Fibroblast of upper back skin (primary cell): Measurements from ENCODE around the gene CACNA1A.
"Not testable (repeated sequence)": the region's sequence is repeated elsewhere in the genome, so short reads cannot be mapped to it uniquely, and the experiment has no call there.

Source experiments
- DNase-seq: peaks from one replicate; pipeline ENCODE4 v3.0.0-alpha.2; 2013

CACNA1A gene

DNA sequence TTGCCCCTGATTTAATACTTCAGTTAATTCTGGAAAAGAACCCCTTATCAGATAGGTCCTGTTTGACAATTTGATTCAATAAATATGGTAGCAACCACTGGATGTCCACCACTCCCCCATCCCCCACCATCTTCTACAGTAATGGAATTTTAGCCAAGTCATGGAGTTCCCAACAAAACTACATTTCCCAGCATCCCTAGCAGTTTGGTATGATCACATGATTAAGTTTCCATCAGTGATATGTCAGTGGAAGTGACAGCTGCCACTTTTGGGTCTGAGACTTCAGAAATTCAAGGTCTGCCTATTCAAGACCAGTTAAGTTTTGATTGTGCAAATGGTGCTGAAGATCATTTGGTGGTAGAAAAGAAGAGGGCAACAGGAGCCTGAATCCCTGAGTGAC is 85.5 kb downstream of the CACNA1A start:
- DNase-seq: no peak

DNA sequence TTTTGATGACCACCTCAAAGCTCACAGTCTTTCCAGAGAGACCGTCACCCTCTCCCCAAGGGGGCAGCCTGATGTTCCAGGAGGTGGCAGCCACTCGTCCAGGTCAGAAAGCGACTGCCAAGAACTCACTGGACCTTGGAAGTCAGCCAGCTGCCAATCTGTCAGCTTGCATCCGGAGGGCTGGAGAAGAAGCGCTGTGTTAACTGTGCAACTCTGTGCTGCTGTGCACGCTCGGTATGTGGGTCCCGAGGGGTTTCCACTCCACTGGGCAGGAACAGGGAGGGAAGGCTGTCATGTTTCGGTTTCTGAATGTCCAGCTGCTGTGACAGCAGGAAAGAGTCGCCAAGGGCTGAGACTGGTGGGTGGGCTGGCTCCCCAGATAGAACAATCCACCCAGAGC is 89.2 kb downstream of the CACNA1A start:
- no peak for DNase-seq

DNA sequence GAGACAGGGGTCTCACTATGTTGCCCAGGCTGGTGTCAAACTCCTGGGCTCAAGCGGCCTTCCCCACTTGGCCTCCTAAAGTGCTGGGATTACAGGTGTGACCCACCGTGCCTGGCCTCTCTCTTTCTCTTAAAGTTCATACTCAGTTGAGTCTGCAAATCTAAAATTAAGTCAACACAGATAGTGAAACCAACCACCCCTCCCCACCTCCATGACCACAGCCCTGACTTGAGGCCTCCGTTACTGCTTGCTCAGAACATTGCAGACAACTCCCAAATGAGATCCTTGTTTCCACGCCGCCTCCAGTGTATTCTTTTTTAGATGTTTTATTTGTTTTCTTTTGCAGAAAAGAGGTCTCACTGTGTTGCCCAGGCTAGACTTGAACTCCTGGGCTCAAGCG is 94.4 kb downstream of the CACNA1A start:
- no peak for DNase-seq

DNA sequence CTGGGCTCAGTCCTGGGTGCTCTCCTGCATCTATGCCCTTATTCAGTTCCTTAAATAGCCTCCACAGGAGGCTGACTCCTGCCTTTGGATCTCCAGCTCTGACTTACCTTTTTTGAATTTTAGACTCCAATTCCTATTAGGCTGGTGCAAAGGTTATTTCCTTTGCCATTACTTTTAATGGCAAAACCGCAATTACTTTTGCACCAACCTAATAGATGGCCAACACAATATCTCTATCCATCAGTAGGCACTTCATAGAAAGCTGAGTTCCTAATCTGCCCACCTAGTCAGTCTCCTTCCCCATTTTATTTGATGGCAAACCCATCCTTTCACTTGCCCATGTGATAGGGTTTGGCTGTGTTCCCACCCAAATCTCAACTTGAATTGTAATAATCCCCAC is 95.3 kb downstream of the CACNA1A start:
- DNase-seq: no peak

DNA sequence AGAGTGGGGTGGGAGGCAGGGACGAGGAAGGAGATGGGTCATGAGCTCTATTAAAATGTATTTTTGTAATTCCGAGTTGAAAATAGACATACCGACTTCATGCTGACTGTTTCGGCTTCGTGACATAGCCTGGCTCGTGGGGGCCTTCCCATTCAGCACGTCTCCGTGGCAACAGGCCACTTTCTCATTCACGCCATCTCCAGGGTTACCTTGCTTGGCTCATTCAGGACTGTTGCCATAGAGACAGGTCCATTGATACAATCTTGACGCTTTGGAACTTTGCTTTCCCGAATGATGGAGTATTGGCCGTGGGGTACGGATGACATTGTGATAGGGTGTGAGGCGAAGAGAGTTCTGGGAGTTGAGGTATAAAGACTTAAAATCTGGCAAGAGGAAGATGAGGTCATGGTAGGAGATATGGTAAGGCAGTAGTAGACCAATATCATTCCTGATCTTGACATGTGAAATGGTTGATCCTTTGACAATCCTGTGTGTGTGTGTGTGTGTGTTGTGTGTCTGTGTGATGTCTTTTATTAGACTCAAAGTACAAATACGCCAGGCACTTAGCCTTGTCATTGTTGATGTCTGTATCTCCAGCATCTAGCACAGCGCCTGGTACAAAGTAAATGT is 97.3 kb downstream of the CACNA1A start:
- DNase-seq: no peak

DNA sequence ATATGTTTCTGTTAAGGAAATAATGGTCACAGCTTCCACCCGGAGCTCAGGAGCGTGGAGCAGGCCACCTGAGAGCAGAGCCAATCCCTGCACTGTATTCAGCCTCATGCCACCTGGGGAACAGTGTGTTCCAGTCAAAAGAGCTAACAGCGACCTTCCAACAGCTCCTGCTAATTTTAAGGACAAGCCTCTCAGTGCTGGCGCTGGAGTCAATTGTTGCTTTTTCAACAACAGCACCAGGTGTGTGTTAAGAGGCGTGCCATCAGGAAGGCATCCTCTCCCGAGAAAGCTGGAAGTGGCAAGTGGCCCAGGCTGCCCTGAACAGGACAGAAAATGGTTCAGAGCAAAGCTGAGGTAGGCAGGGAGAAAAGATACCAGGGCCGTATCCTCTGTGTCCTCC is 102.0 kb downstream of the CACNA1A start:
- DNase-seq: no peak

DNA sequence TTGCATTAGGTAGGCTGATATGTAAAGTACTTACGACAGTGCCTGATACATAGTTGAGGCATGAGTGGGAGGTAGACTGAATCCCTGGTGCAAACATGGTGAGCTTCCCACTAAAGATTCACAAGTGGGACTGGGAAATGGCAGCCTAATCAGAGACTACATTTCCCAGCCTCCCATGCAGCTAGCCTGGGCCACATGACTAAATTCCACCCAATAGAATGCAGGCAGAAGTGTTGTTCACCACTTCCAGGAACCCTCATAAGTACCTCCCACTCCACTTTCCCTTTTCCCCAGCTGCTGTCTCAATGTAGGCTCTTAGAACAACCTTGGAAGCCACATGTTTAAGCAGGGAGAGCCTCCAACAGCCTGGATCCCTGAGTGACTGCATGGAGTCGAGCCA is 104.9 kb downstream of the CACNA1A start:
- DNase-seq: no peak

DNA sequence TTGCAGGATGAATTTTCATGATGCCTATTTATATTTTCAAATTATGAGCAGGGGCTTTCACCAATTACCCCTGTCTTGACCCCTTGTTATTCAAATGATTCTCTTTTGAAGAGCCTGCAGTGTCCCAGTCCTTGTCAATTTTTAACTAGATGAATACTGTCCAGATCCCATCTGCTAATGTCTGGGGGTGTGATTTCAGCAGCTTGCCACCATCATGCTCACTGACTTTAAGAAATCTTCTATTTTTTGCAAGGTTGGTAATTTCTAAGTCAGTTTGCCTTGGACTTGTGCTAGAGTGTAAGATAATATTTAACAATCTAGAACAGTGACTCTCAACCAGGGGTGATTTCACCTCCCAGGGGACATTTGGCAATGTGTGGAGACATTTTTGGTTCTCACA is 106.0 kb downstream of the CACNA1A start:
- DNase-seq: no peak

DNA sequence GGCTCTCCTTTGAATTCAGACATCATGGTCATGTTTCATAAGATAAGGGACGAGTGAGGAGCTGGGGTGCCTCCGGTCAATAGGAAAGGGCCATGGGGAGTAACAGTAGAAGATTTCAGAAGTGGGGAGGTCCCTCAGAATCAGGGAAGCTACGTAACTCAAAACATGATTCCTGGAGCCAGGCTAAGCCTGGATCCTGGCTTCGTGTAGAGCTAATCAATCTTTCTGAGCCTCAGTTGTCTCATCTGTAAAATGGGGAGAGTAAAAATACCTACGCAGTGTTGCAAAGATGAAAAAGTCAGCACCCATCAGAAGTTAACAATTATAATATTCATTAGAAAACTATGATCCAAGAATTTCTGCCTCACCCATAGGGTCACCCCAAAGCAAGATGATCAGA is 106.5 kb downstream of the CACNA1A start:
- DNase-seq: no peak

DNA sequence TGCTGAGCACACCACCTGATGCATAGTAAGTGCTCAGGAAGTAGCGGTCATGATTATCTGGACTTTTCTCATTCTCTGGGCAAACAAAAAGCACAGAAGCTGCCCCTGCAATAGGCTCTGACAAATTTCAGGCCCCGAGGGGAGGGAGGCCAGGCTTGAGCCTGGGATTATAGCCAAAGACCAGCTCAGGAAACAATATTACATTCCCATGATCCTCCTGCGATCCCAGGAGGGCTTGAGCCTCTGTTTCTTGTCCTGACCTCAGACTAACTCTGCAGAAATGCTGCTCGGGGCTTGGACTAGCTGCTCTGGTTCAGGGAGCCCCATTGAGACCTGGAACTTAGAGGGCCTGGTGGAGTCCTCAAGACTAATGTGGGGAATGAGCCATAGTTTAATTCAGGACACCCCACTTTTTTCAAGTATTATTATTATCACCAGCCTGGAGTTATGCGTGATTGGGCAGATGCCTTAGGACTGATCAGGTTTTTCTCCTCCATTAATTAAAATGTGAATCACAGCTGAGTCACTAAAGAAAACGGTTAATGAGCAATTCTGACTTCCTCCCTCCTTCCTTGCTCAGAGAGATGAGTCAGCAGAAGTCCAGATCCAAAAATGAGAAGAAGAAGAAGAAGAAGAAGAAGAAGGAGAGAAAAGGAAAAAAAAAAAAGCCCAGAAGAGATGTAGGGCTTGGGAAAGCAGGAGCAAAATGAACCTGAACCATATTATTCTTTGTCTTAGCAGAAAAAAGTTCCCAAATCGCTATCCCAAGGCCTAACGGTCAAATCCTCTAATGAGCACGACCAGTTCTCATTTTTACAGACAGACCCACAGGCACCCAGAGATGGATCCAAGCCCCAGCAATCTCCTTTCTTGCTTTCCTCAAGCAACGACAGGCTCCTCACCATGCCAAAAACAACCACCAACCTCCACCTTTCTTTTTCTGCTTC is 107.2 kb downstream of the CACNA1A start:
- DNase-seq: peak; percentile 93

DNA sequence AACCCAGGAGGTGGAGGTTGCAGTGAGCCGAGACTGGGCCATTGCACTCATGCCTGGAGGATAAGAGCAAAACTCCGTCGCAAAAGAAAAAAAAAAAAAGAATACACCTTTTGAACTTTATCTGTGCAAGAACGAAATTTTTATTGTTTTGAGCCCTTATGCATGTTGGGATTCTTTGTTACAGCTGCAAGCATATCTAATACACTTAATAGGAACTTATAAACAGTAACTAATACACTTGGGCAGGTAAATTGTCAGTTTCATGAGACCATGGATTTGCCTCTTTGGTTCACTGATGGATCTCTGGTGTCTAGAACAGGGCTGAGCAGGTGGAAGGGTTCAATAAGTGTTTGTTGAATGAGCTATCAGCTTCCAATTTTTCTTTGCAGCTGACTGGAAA is 108.1 kb downstream of the CACNA1A start:
- no peak for DNase-seq

DNA sequence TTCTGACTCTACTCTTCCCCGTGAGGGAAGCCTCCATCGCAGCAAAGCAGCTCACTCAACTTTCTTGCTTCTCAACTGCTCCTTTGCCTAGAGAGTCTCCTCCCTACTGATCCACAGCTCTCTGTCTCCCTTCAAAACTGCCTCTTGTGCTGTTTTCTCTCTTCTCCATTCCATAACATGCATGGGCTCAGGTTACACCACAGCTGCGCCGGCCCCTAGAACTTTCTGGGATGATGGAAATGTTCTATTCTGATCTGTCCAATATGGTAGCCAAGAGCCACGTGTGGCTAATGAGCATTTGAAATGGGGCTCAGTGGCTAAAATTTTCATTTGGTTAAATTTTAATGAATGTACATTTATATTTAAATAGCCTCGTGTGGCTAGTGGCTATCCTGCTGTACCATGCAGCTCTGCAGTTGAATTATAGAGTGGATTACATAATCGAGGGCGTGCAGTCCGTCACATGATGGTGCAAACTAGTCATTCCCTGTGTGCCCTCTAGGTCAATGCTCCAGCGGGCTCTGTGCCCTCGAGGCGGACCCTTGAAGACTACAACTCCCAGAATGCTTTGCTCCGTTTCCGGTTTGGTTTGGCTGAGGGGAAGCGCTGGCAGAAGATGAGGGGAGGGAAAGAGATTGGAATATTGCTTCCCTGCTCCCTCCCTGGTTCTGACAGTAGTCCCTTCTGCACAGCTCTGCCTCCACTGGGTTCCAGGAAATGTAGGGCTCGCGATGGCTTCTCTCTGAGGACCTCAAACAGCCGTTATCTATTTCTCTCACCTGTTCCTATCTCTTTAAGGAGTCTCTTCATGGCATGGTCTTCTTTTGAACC is 109.8 kb downstream of the CACNA1A start:
- peak; percentile 54 for DNase-seq

DNA sequence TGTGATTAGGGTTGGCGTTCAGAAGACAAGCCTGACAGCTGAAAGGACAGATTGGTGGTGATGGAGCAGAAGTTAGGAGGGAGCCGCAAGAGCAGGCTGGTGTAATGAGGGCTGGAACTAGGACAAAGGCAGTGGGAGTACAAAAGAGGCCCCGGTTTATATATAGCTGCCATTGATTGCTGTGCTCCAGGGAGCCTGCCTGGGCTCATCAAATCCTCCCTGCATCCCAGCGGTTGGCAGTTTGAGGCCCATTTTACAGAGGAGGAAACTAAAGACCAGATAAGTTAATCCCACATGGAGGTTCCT is 123.7 kb downstream of the CACNA1A start:
- DNase-seq: no peak

DNA sequence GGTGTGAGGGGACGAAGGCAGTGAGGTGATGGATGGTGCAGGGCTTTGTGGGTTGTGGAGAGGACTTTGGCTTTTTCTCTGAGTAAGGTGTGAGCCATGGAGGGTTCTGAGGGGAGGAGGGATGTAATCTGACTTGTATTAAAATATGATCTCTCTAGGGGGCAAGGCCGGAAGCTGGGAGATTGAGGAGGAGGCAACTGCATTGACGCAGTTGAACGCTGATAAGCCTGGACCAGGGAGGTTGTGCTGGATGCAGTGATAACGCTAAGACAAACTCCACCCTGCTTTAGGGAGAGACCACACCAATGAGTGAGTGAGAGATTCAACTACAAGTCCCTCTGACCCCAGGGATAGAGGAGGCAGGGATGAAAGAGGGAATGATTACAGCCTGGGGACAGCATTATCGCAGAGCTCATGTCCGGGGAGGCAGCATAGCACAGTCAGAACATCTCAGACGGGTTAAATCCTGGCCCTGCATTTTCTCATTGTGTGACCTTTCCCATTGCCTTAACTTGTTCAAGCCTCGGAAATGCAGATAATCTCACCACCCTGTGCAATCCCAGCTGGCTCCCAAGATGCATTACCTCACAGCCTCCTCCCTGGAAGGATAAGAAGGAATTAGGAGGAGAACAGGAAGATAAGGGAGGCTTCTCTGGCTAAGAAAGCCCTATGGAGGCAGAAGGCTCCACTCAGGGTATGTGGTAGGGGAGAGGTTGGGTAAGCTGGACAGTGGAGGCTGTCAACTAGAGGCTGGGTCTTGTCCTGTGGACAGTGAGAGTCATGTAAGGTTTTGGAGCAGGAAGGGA is 124.2 kb downstream of the CACNA1A start:
- no peak for DNase-seq

DNA sequence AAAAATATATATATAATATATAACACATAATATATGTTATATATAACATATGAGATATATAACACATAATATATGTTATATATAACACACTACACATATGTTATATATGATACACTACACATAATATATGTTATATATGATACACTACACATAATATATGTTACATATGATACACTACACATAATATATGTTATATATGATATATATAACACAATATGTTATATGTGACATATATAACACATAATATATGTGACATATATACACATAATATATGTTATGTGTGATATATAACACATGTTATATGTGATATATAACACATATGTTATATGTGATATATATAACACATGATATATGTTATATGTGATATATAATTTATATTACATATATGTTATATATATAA is 129.7 kb downstream of the CACNA1A start:
- no peak for DNase-seq

DNA sequence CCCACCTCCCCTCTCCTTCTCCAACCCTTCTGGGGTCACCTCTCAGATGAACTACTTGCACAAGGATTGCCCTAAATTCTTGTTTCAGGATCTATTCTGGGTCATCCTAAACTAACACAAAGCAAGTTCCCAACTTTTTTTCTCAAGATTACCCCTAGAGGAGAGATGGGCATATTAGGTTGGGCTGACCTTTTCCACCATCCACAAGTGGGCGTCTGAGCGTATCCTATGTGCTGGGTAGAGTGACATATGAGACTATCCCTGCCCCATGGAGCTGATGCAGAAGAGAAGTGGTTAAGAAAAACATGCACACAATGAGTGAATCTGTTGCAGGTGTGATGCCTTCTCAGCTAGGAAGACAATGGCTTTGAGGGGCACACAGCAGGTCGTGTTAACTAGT is 132.7 kb downstream of the CACNA1A start:
- DNase-seq: no peak

DNA sequence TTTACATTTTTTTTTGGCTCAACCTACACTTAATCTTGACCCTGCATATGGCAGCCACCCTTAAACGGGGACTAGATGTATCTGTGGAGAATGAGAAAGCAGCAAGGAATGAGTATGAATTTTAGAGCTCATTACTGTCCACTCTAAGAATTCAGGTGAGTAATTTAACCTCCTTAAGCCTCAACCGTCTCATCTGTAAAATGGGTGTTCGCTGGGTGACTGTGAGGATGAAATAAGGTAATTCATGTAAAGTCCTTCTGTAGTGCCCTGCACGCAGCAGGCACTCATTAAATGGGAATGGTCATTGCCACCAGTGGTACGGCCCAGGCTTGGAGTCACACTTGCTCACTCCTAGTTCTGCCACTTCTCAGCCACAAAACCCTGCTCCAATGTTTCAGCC is 135.3 kb downstream of the CACNA1A start:
- DNase-seq: no peak

DNA sequence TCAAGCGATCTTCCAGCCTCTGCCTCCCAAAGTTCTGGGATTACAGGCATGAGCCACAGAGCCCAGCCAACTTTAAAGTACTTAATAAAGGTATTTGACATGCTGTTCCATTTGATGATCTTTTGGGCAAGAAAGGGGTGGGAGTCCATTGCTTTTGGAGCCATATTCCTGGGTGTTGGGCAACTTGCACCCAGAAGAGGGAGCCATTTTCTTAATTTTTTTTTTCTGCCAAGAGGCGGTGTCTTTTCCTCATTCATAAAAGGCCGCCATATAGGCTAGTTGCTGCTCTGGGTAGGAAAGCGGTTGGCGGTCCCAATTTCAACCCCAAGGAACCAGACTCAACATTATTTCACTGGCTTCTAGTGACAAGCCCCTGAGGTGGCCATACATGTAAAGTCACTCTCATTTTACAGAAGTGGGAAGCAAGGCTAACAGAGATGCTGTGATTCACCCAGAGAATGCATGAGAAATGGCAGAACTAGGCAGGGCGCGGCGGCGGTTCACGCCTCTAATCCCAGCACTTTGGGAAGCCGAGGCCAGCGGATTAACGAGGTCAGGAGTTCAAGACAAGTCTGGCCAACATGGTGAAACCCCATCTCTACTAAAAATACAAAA is 139.6 kb downstream of the CACNA1A start:
- DNase-seq: peak; percentile 41

DNA sequence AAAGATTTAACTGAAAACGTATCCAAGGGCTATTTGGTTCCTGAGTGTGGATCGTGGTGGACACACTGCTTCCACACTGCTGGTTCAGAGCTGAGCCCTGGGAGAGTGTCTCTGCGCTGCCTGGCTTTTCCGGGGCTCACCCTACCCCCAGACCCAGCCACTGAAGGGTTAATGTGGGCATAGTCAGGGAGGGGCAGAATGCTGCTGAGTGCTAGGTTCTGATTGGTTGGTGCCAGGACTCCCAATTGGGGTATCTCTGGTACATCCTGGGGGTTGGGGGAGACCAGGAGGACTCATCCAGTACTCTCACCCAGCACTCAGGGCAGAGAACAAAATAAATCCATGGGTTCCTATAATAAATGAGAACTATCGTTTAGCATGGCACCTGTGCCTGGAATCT is 142.3 kb downstream of the CACNA1A start:
- DNase-seq: no peak

DNA sequence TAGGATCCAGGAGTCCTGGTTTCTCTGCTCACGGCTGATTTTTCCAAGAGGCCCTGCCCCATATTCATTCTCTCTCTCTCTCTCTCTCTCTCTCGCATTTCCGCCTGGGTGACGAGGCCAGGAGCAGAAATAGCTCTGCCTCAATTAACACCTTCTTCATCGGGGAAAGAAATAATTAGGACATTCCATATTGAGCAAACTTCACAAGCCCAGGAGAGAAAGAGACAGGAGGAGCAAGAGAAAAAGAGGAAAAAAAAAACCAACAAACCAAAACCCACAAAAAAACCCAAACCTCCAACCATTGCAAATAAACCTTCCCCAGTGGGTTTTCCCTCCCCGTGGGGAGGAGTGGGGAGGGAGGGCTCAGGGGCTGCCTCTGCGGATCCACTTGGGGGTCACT is 143.0 kb downstream of the CACNA1A start:
- DNase-seq: no peak

DNA sequence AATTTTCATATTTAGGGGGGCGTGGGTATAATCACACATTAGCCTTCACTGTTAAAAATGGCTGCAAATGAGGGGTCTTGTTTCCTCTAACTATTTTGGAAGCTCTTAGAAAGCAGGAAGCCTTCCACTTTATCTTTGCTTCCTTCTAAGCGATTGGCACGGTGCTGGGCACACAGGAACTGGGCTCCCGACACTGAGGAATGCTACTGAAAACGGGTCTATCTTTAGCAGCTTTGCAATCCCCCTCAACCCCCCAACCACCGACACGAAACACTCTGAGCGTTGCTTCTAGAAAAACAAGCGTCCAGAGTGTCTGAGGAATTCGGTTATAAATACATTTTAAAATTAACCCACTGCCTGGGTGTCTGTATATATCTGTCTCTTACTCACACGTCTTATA is 143.6 kb downstream of the CACNA1A start:
- DNase-seq: no peak

DNA sequence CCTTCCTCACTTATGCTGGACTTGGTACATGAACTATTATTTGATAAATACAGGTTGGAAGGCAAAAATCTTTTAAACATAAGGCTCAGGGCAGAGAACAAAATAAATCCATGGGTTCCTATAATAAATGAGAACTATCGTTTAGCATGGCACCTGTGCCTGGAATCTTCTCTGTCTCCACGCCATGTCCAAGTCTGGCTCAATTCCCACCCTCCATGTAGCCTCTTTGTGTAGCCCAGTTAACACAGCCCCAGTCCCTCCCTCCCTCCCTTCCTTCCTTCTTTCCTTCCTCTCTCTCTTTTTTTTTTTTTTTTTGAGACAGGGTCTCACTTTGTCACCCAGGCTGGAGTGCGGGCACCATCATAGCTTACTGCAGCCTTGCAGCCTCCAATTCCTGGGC is 144.6 kb downstream of the CACNA1A start:
- not testable (repeated sequence) for DNase-seq
